HG02885 (cell line): ENCODE results near the gene RAC3.

ENCODE experiments used
- ATAC-seq: cut with Tn5 transposase; IDR thresholded peaks from one replicate; pipeline ENCODE4 v1.9.1; 2021; ENCODE audit warnings: mild to moderate bottlenecking; ENCODE audit not compliant: unreplicated experiment, poor library complexity

Gene RAC3

DNA sequence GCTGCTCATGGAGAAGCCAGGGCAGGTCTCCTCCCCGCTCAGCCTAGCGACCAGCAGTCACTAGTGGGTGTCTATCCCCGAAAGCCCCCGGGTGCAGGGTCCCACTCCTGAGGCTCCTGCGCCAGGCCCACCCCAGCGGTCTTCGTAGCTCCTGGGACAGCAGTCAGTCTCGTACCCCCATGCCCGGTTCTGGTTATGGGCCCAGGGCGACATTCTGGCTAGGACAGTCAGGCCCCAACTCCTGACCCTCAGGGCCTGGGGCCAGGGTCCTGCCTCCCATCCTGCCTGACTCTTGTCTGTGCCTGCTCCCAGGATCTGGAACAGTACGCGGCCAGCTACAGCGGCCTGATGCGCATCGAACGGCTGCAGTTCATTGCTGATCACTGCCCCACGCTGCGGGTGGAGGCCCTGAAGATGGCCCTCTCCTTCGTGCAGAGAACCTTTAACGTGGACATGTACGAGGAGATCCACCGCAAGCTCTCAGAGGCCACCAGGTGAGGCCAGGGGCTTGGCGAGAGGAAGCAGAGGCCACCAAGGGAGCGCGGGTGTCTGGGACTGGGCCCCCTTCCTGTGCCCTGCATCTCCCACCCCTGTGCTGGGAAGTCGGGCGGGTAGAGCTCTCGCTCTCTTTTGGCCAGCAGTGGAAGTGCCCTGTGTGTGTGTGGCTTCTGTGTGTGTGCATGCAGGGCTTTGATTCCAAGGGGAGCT is 22.2 kb downstream of the RAC3 start:
- ATAC-seq: no peak

- no peak for ATAC-seq
These were observed 23.0 kb downstream of the RAC3 start for GRCh38 chr17:82054351-82055022.

- ATAC-seq: no peak
These were observed 23.8 kb downstream of the RAC3 start for GRCh38 chr17:82055023-82055964.

DNA sequence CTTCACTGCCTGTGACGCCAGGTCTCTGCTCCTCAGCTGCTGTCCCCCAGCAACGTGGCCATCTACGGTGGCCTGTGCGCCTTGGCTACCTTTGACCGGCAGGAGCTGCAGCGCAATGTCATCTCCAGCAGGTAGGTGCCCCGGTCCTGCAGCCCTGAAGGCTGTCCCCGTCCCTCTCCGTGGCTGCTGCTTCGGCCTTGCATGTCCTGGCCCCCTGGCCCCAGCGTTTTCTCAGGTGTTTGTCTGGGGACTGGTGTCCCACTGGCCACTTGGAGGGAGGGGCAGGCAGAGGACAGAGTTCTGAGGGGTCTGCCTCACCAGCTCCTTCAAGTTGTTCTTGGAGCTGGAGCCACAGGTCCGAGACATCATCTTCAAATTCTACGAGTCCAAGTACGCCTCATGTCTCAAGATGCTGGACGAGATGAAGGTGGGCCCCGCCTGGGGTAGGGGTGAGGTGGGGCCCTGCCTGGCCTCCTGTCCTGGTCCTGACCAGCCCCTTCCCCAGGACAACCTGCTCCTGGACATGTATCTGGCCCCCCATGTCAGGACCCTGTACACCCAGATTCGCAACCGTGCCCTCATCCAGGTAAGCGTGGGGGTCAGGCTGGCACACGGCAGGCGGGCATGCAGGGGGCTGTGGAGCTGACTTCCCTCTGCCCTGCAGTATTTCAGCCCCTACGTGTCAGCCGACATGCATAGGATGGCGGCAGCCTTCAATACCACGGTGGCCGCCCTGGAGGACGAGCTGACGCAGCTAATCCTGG is 24.7 kb downstream of the RAC3 start:
- no peak for ATAC-seq

- no peak for ATAC-seq
These were observed 25.5 kb downstream of the RAC3 start for GRCh38 chr17:82056729-82057621.

- no peak for ATAC-seq
These were observed 26.9 kb downstream of the RAC3 start for GRCh38 chr17:82058230-82058854.

GRCh38 chr17:82058855-82059249 is 27.4 kb downstream of the RAC3 start:
- ATAC-seq: no peak

- no peak for ATAC-seq
These were observed 28.0 kb downstream of the RAC3 start for GRCh38 chr17:82059272-82060000.

DNA sequence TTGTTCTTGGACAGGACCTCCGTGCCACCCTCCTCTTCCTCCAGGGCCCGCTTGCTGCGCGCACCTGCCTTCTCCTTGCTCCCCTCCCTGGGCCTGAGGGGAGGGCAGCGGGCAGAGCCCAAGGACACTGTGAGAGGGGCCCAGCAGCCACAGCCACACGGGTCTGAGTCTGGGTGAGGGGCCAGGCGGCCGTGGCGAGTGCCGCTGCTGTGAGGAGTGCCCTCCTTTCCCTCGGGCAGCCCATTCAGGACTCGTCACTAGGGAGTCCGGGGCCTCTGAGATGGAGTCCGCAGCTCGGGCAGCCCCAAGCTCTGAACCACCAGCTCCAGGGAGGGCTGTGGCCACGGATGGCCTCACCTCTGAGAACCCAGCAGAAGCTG is 28.5 kb downstream of the RAC3 start:
- ATAC-seq: no peak

DNA sequence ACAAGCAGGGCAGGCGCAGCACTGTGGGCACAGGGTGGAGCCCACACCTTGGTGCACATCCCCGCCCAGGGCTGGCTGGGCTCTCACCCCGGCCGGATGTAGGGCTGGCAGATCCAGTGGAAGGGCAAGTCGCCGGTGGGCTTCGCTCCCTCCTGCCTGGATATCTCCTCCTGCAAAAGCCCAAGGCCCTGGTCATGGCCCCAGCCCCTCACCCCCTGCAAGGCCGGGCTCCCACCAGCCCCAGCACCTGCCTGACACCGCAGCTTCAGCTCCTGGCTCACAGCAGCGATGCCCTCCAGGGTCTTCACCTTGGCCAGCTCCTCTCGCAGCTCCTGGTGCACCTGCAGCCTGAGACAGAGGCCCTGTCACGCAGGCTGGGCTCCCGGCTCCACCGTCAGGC is 29.1 kb downstream of the RAC3 start:
- ATAC-seq: no peak

DNA sequence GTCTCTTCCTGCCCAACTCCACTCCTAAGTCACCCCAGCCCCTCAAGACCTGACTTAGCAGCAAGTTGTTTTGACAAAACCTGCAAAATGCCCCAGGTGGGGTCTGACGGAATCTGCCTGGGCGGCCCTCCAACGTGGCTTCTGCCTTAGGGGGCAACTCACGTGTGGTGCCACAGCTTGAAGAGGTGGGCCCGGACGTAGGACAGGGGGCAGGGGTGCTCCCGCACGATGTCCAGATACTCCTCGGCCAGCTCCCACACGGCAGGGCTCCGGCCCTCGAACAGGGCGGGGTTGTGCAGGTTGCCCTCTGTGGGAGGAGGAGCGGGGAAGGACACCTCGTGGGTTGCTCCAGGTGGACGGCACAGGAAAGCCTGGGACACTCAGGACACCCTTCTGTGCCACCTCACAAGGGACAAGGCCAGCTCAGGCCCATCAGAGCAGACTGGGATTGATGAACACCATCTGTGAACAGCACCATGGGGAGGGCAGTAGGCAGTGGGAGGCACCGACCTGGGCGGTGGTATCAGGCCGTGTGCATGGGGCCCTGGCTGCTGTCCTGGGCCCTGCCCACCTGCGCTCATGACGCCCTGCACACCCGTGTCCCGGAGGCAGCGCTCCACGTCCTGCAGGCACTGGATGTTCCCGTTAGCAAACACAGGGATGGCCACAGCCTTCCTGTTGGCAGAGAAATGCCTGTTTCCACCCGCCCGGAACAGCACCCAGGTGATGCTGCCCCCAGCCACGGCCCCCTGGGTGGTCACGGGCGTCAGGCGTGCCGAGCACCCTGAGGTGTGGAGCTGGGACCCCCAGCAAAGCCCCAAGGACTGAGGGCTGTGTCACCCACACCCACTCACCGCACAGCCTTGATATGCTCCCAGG is 29.8 kb downstream of the RAC3 start:
- ATAC-seq: no peak

DNA sequence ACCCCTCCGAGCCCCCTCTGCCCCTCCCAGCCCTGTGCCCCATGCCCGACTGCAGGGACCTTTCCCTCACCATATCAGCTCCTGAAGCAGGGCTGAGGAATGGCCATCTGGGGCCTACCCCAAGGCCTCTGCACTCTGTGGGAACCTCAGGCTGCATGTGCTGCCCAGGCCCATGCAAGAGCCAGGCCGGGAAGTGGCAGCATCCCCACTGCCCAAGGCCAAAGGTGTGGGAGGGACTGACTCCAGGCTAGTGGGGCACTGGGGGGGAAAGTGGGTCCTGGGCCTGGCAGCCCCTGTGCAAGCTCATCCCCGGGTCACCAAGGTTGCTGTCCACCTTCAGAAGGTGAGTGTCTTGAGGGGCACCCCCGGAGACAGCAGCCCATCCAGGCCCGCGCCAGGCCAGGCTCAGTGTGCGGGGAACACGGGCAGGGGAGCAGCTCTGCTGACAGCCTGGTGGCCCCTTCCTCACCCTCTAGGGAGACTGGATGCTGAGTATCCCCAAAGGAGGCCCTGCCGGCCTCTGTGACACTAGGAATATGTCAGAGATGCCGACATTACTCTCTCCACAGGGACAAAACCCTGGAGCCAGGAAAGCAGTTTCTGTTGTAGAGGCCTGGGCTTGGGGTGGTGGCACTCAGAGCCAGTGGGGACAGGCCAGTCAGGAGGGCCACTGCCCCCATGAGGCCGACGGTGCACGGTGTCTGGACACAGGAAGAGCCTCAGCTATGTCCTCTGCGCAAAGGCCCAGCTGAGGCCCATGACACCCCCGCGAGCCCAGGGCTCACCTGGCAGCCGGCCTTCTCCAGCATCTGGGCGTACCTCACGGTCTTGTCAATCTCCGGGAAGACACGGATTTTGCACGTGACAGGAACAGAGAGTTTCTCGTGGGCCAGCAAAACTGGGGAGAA is 30.9 kb downstream of the RAC3 start:
- ATAC-seq: no peak

- no peak for ATAC-seq
These were observed 31.5 kb downstream of the RAC3 start for GRCh38 chr17:82062984-82063368.

- ATAC-seq: no peak
These were observed 32.2 kb downstream of the RAC3 start for GRCh38 chr17:82063424-82064415.
